ENCODE measurements around the gene ATP5PD. TPM values are rescaled to one million over a fixed set of nuclear protein-coding genes. Genes with fewer than 3 reads are reported as not detected.

Gene ATP5PD
- total and polyA plus RNA-seq, 2 donors (not counting 1 experiment from before 2014, with no cell fraction given): 92.1 to 101 TPM

DNA sequence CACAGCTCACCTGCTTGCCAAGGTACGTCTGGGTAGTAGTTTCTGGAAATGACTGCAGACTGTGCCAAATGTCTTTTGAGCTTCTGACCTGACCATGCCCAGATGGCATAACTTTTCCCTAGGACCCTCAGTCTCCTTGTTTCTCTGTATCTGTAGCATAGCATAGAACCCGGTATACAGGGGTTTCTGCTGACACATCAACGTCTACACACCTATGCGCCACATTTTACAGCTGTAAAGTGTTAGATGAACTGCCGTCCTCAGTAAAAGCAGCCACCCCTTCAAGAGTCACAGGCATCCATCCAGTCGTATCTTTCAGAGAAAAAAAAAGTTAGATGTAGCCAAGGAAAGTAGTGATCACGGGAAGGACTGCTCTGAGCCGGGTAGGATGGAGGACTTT, 17.7 kb upstream of the ATP5PD start:
- no peak overlapping the region for H3K4me3 Mint-ChIP-seq
- no peaks in the 10 kb centered on the region for H3K27me3 Mint-ChIP-seq
- Histone ChIP-seq H2AFZ (ENCODE audit: insufficient read depth, low read depth, low read length, poor library complexity, severe bottlenecking) (no peak overlapping the region), H3K79me2 (ENCODE audit: control insufficient read depth, insufficient read depth, low read length) (no peaks in the 10 kb centered on the region), H3K27ac (ENCODE audit: low read length in 2 of 2) (no peak overlapping the region), H3K36me3 (replicated peaks in 1 of 2; ENCODE audit: control extremely low read depth in 1 of 2, control insufficient read depth in 1 of 2, extremely low read depth in 1 of 2, insufficient read depth in 2 of 2, low read length in 1 of 2) (peaks cover 0 to 51% of the 10 kb centered on the region in 2 experiments), H4K20me1 (ENCODE audit: control insufficient read depth, insufficient read depth, low read length, poor library complexity, severe bottlenecking) (no peaks in the 10 kb centered on the region), H3K27me3 (replicated peaks in 1 of 4; ENCODE audit: control extremely low read depth in 1 of 4, control insufficient read depth in 3 of 4, insufficient read depth in 4 of 4, low read length in 3 of 4) (no peaks in the 10 kb centered on the region), H3K9me3 (ENCODE audit: control extremely low read depth in 1 of 3, control insufficient read depth in 2 of 3, insufficient read depth in 1 of 3, low read length in 2 of 3) (no peaks in the 10 kb centered on the region), H3K4me1 (ENCODE audit: control insufficient read depth in 2 of 2, insufficient read depth in 2 of 2, low read length in 2 of 2) (no peaks in the 10 kb centered on the region), H3K9ac (ENCODE audit: low read length) (no peak overlapping the region), H3K4me2 (replicated peaks; ENCODE audit: low read depth, low read length, poor library complexity, severe bottlenecking) (no peak overlapping the region), H3K4me3 (ENCODE audit: control extremely low read depth in 1 of 5, extremely low read depth in 1 of 5, insufficient read depth in 1 of 5, low read depth in 2 of 5, low read length in 4 of 5) (no peak overlapping the region)
- intact Hi-C loops (cut with micrococcal nuclease): no loop called here
- TF ChIP-seq CTCF (IDR thresholded peaks at IDR 0.05): no peak
- TF ChIP-seq EZH2 (IDR thresholded peaks at IDR 0.05; ENCODE audit: borderline replicate concordance, insufficient read depth, low read depth, low read length, poor library complexity, severe bottlenecking): no peak
- H3K27ac Mint-ChIP-seq: no peak overlapping the region
- ChIA-PET CTCF (interaction anchor here (0.9 to 1.1 kb wide), 2 partner anchors 101 to 104 kb away, joined by 3 read pairs; no protein-coding TSS in a partner anchor), POLR2A (no interaction called here)
- WGBS (ENCODE audit: insufficient coverage): 94% methylated on average over 6 of the region's 8 CpGs
- no peak for ATAC-seq (ENCODE audit: low read depth)
- H3K4me1 Mint-ChIP-seq: no peaks in the 10 kb centered on the region
- no peaks in the 10 kb centered on the region for H3K9me3 Mint-ChIP-seq (ENCODE audit: insufficient read depth)
- DNase-seq: no peak

DNA sequence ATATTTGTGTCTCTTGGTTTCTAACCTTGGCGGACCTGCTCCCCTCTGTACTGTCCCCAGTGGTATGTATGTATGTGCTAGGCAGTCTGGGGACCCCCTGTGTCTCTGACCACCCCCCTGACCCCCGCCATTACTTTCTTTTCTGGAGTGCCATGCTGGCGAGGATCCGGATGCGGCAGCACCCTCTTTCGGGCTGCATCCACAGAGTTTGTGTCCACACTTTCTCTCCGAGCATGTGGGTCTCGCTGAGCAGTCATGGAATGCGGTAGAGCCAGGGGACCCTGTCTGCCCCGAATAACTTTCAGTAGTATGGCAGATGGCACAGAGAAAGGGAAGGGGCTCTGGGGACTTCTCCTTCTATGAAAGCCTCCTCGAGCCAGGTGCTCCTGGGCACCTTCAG, 17.3 kb upstream of the ATP5PD start:
- H3K4me3 Mint-ChIP-seq: no peak overlapping the region
- H3K27ac Mint-ChIP-seq: no peak overlapping the region
- ATAC-seq (ENCODE audit: low read depth) (no peak), DNase-seq (no peak)
- WGBS (ENCODE audit: insufficient coverage): 98% methylated on average over 11 of the region's 11 CpGs
- H3K27me3 Mint-ChIP-seq: no peaks in the 10 kb centered on the region
- H3K4me2 ChIP-seq (replicated peaks; ENCODE audit: low read depth, low read length, poor library complexity, severe bottlenecking): no peak overlapping the region
- no peaks in the 10 kb centered on the region for H3K79me2 ChIP-seq (ENCODE audit: control insufficient read depth, insufficient read depth, low read length)
- no peaks in the 10 kb centered on the region for H4K20me1 ChIP-seq (ENCODE audit: control insufficient read depth, insufficient read depth, low read length, poor library complexity, severe bottlenecking)
- no peaks in the 10 kb centered on the region for H3K9me3 Mint-ChIP-seq (ENCODE audit: insufficient read depth)
- no peak overlapping the region for H2AFZ ChIP-seq (ENCODE audit: insufficient read depth, low read depth, low read length, poor library complexity, severe bottlenecking)
- H3K4me1 Mint-ChIP-seq: no peaks in the 10 kb centered on the region
- no peaks in the 10 kb centered on the region for H3K4me1 ChIP-seq (ENCODE audit: control insufficient read depth in 2 of 2, insufficient read depth in 2 of 2, low read length in 2 of 2)
- H3K4me3 ChIP-seq (ENCODE audit: control extremely low read depth in 1 of 5, extremely low read depth in 1 of 5, insufficient read depth in 1 of 5, low read depth in 2 of 5, low read length in 4 of 5): no peak overlapping the region
- intact Hi-C loops (cut with micrococcal nuclease): no loop called here
- H3K27me3 ChIP-seq (replicated peaks in 1 of 4; ENCODE audit: control extremely low read depth in 1 of 4, control insufficient read depth in 3 of 4, insufficient read depth in 4 of 4, low read length in 3 of 4): no peaks in the 10 kb centered on the region
- peaks cover 0 to 54% of the 10 kb centered on the region in 2 experiments for H3K36me3 ChIP-seq (replicated peaks in 1 of 2; ENCODE audit: control extremely low read depth in 1 of 2, control insufficient read depth in 1 of 2, extremely low read depth in 1 of 2, insufficient read depth in 2 of 2, low read length in 1 of 2)
- H3K9ac ChIP-seq (ENCODE audit: low read length): no peak overlapping the region
- ChIA-PET POLR2A (no interaction called here), CTCF (interaction anchor here (0.9 to 1.1 kb wide), 2 partner anchors 101 to 104 kb away, joined by 3 read pairs; no protein-coding TSS in a partner anchor)
- no peak for TF ChIP-seq CTCF (IDR thresholded peaks at IDR 0.05)
- no peaks in the 10 kb centered on the region for H3K9me3 ChIP-seq (ENCODE audit: control extremely low read depth in 1 of 3, control insufficient read depth in 2 of 3, insufficient read depth in 1 of 3, low read length in 2 of 3)
- H3K27ac ChIP-seq (ENCODE audit: low read length in 2 of 2): no peak overlapping the region

Data from B cell (primary cell).